ENCODE results near the gene EIF4E2.

Gene EIF4E2

DNA sequence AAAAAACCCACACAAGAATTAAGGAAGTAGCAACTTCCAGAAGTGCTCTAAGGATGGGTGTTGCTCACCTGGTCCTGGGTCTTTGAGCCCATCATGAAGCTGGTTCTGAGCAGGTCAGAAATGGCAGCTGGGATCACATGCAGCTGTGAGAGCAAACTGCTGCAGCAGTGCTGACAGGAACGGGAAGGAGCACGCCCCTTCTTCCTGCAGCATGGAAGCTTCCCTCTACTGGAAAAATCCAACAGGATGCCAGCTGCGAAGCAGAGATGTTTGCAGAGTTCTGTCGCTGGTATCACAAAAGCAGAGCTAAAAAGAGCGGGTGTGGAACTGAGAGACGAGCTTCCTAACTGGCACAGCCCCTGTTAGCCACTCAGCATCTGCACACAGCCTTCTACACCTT is 33.7 kb downstream of the EIF4E2 start:
- no peak overlapping the region for H3K4me3 ChIP-seq (ENCODE audit: low read depth, low read length)
- TF ChIP-seq CTCF (IDR thresholded peaks at IDR 0.05; ENCODE audit: control insufficient read depth, extremely low read depth, insufficient read depth): no peak
- DNase-seq (ENCODE audit: low read depth): no peak

DNA sequence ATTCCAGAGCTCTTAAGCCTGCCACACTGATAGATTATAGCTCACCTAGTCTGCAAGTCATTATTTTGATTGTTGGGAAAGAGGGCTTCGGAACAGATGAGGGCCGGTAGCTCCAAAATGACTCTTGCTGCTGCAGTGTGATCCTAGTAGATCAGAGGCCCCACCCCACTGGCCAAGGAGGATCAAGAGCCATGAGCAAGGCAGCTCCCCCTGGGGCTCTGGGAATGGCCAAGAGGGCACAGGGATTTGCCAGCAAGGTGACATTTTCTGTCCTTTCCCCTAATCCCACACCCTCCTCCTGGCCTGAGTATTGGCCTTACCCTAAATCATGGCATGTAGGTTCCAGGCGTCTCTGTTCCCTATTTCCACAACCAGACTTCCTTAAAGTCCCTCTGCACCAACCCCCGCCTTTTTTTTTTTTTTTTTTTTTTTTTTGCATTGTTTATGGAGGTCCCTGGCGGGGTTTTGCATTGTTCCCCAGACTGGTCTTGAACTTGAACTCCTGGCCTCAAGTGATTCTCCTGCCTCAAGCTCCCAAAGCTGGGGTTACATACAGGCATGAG is 36.5 kb downstream of the EIF4E2 start:
- DNase-seq (ENCODE audit: low read depth): no peak
- no peak for TF ChIP-seq CTCF (IDR thresholded peaks at IDR 0.05; ENCODE audit: control insufficient read depth, extremely low read depth, insufficient read depth)
- no peak overlapping the region for H3K4me3 ChIP-seq (ENCODE audit: low read depth, low read length)

DNA sequence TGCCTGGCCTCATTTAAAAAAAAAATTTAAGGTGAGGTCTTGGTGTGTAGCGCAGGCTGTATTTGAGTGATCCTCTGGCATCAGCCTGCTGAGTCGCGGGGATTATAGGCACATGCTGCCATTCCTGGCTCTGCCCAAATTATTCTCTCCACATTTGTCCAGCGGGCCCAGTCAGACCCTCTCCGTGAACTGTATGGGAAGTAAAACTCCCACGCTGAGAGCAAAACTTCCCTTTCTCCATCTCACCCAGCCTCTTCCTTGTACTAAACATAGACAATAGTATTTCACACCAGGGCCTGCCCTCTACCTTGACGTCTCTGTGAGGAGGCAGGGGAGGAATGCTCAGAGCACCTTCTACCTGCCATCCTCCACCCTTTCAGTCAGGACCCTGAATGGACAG is 37.0 kb downstream of the EIF4E2 start:
- no peak for DNase-seq (ENCODE audit: low read depth)
- H3K4me3 ChIP-seq (ENCODE audit: low read depth, low read length): no peak overlapping the region
- no peak for TF ChIP-seq CTCF (IDR thresholded peaks at IDR 0.05; ENCODE audit: control insufficient read depth, extremely low read depth, insufficient read depth)

DNA sequence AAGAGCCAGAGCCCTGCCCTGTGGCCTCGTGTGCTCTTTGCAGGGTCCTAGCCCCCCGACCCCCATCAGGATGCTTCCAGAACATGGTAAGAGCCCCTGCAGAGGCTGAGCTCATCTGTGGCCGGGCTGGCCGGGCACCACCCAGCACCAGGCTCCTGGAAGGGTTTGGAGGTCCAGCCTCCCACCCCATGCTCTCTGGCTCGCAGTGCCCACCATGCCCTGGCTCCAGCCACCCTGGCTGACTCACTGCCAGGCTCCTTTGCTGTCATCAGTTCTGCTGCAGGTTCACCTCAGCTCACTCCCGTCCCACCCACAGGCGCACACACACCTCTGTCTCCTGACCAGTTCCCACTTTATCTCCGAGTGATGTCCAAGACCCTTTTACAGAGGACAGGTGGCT is 37.5 kb downstream of the EIF4E2 start:
- H3K4me3 ChIP-seq (ENCODE audit: low read depth, low read length): no peak overlapping the region
- TF ChIP-seq CTCF (IDR thresholded peaks at IDR 0.05; ENCODE audit: control insufficient read depth, extremely low read depth, insufficient read depth): no peak
- no peak for DNase-seq (ENCODE audit: low read depth)

GRCh38 chr2:232588680-232589585 is 38.4 kb downstream of the EIF4E2 start:
- peak; percentile 92 for DNase-seq (ENCODE audit: low read depth)
- TF ChIP-seq CTCF (IDR thresholded peaks at IDR 0.05; ENCODE audit: control insufficient read depth, extremely low read depth, insufficient read depth): no peak
- H3K4me3 ChIP-seq (ENCODE audit: low read depth, low read length): no peak overlapping the region

DNA sequence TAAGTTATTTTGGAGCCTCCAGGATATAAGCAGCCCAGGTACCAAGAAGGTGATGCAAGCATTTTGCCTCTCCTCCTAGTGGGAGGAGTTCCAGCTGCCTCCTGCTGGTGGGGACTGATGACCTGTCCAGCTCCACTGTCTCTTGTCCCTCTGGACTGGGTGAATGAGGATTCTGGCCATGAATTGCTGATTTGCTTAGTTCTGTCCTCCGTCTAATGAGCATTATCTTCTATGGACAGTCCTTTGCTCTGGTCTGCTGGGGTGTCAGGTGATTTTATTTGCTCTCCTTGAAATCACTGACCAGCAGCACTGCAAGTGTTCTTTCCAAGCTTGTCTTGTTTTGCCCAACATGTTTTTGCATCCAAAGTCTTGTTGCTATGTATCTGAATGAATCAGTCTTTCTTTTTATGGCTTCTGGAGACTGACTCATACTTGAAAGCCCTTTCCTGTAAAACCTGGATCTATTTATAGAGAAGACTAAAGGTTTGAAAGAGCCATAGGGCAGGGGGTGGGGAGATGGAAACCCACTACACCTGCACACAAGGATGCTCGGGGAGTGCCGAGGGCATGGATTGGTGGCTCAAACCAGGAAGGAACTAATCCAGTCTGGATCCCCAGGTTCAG is 42.4 kb downstream of the EIF4E2 start:
- no peak for DNase-seq (ENCODE audit: low read depth)
- no peak overlapping the region for H3K4me3 ChIP-seq (ENCODE audit: low read depth, low read length)
- TF ChIP-seq CTCF (IDR thresholded peaks at IDR 0.05; ENCODE audit: control insufficient read depth, extremely low read depth, insufficient read depth): no peak
